ENCODE data around the gene CNTNAP2.

The CNTNAP2 gene

DNA sequence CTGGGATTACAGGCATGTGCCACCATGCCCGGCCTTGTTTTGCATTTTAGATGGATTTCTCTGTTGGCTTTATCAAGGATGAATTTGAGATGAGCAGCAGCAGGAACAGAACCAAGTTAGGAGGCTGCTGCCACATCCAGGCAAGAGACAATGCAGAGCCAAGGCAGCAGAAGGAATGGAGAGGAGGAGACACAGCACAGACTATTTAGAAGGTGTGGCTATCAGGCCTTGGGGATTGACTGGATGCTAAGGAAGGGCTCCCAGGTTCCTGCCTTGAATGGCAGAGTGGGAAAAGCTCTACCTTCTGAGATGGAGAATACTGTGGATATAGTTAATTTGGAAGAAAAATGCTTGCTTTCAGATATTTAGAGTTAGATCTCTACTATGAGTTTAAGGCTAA, 1989.3 kb downstream of the CNTNAP2 start:
- no peak for DNase-seq (ENCODE audit: insufficient read length, low spot score)
- no peak for FAIRE-seq
- TF ChIP-seq TAF1 (IDR thresholded peaks at IDR 0.05; ENCODE audit: low read depth, low read length): no peak
- no peak for TF ChIP-seq POLR2AphosphoS5 (IDR thresholded peaks at IDR 0.05; ENCODE audit: low read depth, low read length)
- no peak for TF ChIP-seq PAX5 (IDR thresholded peaks at IDR 0.05; ENCODE audit: insufficient read depth, low read length, severe bottlenecking)
- no peak for TF ChIP-seq POU2F2 (IDR thresholded peaks at IDR 0.05; ENCODE audit: low read depth, low read length)
- no peak for TF ChIP-seq POLR2A (IDR thresholded peaks at IDR 0.05; ENCODE audit: low read depth, low read length)
- TF ChIP-seq SPI1 (IDR thresholded peaks at IDR 0.05; ENCODE audit: low read depth, low read length): no peak

DNA sequence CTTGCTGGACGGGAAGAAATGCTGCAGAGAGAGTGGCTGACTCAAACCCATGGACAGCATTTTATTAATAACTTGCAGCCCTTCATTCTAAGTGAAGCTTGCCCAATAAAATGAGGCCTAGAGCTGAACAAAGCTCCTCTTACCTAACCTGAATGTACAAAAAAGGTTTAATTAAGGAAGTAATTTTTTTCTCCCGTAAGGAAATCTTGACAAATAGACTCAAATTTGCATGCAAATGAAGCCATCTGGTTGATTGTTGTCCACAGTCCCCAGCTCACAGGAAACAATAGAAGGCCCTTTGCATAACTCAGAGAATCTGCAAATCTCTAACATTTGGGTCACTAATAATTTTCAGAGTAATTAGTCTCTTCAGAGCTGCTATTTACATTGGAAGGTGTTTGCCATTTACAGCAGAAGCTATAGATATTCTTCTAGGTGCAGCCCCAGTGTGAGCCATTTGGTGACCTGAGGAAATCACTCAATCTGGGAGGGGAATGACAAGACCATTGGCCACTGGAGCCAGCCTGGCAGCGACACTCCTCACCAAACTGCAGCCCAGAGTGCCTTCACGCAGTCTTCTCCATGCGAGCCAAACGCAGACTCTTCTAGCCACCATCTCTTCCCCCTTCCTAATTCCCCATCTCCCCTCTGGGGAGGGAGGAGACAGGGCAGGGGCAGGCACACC, 1991.0 kb downstream of the CNTNAP2 start:
- FAIRE-seq: no peak
- DNase-seq (ENCODE audit: insufficient read length, low spot score): no peak
- no peak for TF ChIP-seq POLR2AphosphoS5 (IDR thresholded peaks at IDR 0.05; ENCODE audit: low read depth, low read length)
- no peak for TF ChIP-seq TAF1 (IDR thresholded peaks at IDR 0.05; ENCODE audit: low read depth, low read length)
- no peak for TF ChIP-seq SPI1 (IDR thresholded peaks at IDR 0.05; ENCODE audit: low read depth, low read length)
- no peak for TF ChIP-seq POLR2A (IDR thresholded peaks at IDR 0.05; ENCODE audit: low read depth, low read length)
- TF ChIP-seq PAX5 (IDR thresholded peaks at IDR 0.05; ENCODE audit: insufficient read depth, low read length, severe bottlenecking): no peak
- TF ChIP-seq POU2F2 (IDR thresholded peaks at IDR 0.05; ENCODE audit: low read depth, low read length): no peak

DNA sequence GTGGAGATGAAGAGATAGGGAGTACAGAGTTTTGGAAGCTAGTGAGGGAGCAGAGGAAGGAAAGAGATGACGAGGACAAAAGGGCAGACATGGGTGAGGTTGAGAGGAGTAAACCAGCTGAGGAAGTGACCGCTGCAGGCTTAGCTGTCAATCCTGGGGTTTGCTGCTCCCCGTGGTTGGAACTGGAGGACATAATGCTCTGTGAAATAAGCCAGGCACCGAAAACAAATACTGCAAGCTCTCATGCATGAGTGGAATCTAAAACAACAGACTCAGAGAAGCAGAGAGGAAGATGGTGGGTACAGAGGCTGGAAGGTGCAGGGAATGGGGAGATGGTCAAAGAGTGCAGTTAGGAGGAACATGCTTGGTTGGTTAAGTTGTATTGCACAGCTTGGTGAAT, 1991.8 kb downstream of the CNTNAP2 start:
- DNase-seq (ENCODE audit: insufficient read length, low spot score): no peak
- TF ChIP-seq TAF1 (IDR thresholded peaks at IDR 0.05; ENCODE audit: low read depth, low read length) (no peak), POLR2AphosphoS5 (IDR thresholded peaks at IDR 0.05; ENCODE audit: low read depth, low read length) (no peak)
- FAIRE-seq: no peak

DNA sequence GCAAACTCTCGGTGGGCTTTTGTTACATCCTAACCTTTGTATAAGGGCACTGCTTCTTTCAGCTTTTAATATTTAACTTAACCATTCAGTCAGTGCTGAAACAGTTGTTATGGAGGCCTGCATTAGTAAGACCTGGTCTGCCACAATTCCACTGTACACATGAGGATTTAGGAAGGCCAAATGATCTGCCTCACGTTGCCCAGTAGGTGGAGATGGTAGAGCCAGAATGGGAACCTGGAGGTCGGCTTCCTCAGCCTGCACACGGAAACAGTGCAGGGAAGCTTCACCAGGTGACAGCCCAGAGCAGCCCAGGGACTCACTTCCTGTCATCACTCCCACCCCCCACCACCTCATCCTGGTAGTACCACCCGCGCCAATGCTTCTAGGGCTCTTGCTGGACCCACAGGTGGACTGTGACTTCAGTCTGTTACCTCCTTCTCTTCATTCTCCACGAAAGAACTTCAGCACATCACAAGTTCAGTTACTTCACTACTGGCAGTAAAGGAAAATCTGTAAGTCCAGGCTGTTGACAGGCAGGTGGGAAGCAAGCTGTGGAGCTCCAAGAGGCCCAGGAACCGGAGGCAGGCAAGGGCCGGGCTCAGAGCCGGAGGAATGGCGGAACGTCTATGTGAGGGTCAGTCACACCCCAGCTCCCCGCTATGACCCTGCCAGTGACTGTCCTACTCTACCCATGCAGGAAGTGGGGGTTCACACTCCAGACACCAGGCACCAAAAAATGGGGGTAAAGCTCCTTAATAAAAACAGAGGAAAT, 1993.7 kb downstream of the CNTNAP2 start:
- no peak for TF ChIP-seq SPI1 (IDR thresholded peaks at IDR 0.05; ENCODE audit: low read depth, low read length)
- DNase-seq (ENCODE audit: insufficient read length, low spot score) (no peak), FAIRE-seq (no peak)

DNA sequence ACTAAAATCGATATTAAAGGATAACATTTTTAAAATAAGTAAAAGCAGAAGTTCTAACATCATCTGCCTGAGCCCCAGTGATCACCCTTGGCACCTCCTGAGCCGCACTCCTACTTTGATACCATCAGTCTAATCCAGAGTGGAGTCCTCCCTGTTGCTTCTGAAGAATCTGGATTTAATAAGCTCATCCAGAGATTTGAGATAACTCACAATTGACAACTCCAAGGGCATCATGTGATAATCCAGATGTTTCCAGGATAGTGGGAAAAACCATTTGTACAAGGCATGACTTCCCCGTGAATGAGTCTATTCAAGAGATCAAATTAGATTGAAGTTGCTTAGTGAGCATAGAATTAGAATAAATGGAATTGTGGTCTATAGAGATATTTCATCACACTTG, 1998.2 kb downstream of the CNTNAP2 start:
- TF ChIP-seq POU2F2 (IDR thresholded peaks at IDR 0.05; ENCODE audit: low read depth, low read length) (no peak), PAX5 (IDR thresholded peaks at IDR 0.05; ENCODE audit: insufficient read depth, low read length, severe bottlenecking) (no peak), SPI1 (IDR thresholded peaks at IDR 0.05; ENCODE audit: low read depth, low read length) (no peak), POLR2A (IDR thresholded peaks at IDR 0.05; ENCODE audit: low read depth, low read length) (no peak), TAF1 (IDR thresholded peaks at IDR 0.05; ENCODE audit: low read depth, low read length) (no peak), POLR2AphosphoS5 (IDR thresholded peaks at IDR 0.05; ENCODE audit: low read depth, low read length) (no peak)
- no peak for FAIRE-seq
- DNase-seq (ENCODE audit: insufficient read length, low spot score): no peak

DNA sequence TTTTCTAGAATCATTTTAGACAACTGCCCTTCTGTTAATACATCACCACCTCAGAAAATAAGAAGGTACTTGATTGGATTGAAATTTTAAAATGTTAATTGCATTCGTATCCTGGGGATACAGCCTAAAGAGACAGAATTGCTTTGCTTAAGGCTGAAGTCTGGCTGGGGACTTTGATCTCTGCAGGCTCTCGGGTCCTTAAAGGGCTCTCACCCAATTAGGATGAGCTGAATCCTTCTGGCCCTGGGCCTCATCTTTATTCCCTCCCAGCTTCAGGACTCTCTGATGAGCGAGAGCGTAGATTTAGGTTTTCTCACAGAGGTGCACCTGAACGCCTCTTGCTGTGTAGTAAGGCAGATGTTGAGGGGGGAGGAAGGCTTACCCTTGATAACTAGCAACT, 1998.7 kb downstream of the CNTNAP2 start:
- TF ChIP-seq POU2F2 (IDR thresholded peaks at IDR 0.05; ENCODE audit: low read depth, low read length) (no peak), POLR2AphosphoS5 (IDR thresholded peaks at IDR 0.05; ENCODE audit: low read depth, low read length) (no peak), POLR2A (IDR thresholded peaks at IDR 0.05; ENCODE audit: low read depth, low read length) (no peak), SPI1 (IDR thresholded peaks at IDR 0.05; ENCODE audit: low read depth, low read length) (no peak)
- FAIRE-seq: no peak
- no peak for DNase-seq (ENCODE audit: insufficient read length, low spot score)

DNA sequence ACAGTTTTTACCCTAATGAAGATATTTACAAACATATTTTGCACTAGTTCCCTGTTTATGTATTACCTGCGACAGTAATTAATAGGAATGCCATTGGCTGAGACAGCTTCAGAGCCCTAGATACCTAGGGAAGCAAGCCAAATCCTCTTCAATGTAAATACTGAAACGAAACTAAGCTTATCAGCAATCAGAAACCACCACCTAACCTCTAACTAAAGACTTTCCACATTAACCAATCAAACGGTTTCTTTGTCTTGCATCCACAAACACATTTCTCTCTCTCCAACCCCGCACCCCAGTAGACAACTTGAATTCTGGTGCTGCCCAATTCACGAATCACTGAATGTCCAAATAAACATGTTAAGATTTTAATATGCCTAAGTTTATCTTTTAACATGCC, 1999.6 kb downstream of the CNTNAP2 start:
- DNase-seq (ENCODE audit: insufficient read length, low spot score): no peak
- no peak for TF ChIP-seq POLR2AphosphoS5 (IDR thresholded peaks at IDR 0.05; ENCODE audit: low read depth, low read length)
- TF ChIP-seq POLR2A (IDR thresholded peaks at IDR 0.05; ENCODE audit: low read depth, low read length): no peak
- no peak for TF ChIP-seq POU2F2 (IDR thresholded peaks at IDR 0.05; ENCODE audit: low read depth, low read length)
- TF ChIP-seq TAF1 (IDR thresholded peaks at IDR 0.05; ENCODE audit: low read depth, low read length): no peak
- no peak for TF ChIP-seq SPI1 (IDR thresholded peaks at IDR 0.05; ENCODE audit: low read depth, low read length)
- no peak for TF ChIP-seq PAX5 (IDR thresholded peaks at IDR 0.05; ENCODE audit: insufficient read depth, low read length, severe bottlenecking)
- FAIRE-seq: no peak

DNA sequence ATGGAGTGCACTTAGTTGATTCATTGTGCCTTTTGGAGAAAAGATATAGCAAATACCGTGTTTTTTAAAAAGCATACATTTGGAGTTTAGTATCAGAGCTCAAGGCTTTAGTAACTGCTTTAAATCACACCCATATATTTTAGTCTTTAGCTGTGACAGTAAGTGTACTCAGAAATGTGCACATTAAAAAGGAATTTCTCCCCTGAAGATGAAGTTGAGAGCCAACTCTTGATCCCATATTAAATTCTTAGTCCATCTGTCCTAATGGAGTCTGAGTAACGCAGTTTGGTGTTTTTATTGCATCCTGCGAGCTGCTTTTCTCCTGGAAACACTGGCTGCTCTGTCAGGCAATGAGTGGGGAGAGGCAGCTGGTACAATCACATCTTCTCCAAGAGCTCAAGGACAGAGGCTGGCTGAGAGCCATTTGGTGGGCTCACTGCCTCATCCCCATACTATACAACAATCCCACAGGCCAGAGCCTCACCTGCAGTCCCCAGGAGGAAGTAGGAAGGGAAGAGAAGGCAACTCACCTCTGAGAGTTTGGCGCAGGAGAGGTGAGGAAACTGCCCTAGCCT, 2000.3 kb downstream of the CNTNAP2 start:
- DNase-seq (ENCODE audit: insufficient read length, low spot score) (no peak), FAIRE-seq (no peak)
- TF ChIP-seq SPI1 (IDR thresholded peaks at IDR 0.05; ENCODE audit: low read depth, low read length) (no peak), POLR2AphosphoS5 (IDR thresholded peaks at IDR 0.05; ENCODE audit: low read depth, low read length) (no peak), POU2F2 (IDR thresholded peaks at IDR 0.05; ENCODE audit: low read depth, low read length) (no peak), TAF1 (IDR thresholded peaks at IDR 0.05; ENCODE audit: low read depth, low read length) (no peak), PAX5 (IDR thresholded peaks at IDR 0.05; ENCODE audit: insufficient read depth, low read length, severe bottlenecking) (no peak), POLR2A (IDR thresholded peaks at IDR 0.05; ENCODE audit: low read depth, low read length) (no peak)

DNA sequence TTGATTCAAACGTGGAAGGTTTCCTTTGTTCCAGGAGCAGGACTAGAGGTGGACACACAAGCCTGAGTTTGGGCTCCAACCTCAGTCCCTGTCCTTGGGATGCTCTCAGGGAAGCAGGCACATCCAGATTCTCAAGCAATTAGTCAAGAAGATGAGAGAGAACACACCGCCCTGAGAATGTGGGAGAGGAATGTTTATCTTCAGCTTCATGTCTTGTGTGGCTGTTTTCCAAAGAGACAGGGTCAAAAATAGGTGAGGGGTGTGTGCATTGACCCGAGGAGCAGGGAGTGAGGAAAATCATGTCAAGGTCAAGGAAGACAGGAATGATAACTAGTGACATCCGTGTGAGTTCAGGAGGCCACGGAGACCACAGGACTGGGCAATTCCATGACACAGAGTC, 2001.8 kb downstream of the CNTNAP2 start:
- FAIRE-seq (no peak), DNase-seq (ENCODE audit: insufficient read length, low spot score) (no peak)
- no peak for TF ChIP-seq PAX5 (IDR thresholded peaks at IDR 0.05; ENCODE audit: insufficient read depth, low read length, severe bottlenecking)

DNA sequence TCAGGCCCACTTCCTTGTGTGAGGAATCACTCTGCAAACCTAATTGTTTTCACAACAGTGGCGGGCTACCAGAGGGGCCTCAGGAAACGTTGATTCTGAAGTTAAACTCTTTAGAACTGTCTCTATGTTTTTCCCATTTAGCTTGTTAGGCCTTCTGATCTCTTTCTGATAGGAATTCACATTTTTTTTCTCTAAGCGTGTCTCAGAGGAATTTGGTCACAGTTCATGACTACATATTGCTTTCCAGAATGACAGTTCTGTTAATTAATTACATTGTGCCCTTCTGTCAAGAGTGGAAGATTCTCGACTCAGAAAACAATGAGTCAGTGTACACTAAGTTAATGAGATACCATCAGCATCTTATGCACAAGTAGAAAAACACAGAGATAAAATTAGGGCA, 2004.8 kb downstream of the CNTNAP2 start:
- TF ChIP-seq POLR2AphosphoS5 (IDR thresholded peaks at IDR 0.05; ENCODE audit: low read depth, low read length) (no peak), SPI1 (IDR thresholded peaks at IDR 0.05; ENCODE audit: low read depth, low read length) (no peak), POLR2A (IDR thresholded peaks at IDR 0.05; ENCODE audit: low read depth, low read length) (no peak), PAX5 (IDR thresholded peaks at IDR 0.05; ENCODE audit: insufficient read depth, low read length, severe bottlenecking) (no peak), POU2F2 (IDR thresholded peaks at IDR 0.05; ENCODE audit: low read depth, low read length) (no peak), TAF1 (IDR thresholded peaks at IDR 0.05; ENCODE audit: low read depth, low read length) (no peak)
- DNase-seq (ENCODE audit: insufficient read length, low spot score) (no peak), FAIRE-seq (no peak)
